ENCODE measurements around the gene EPHB1.

- TF ChIP-seq CTCF (conservative IDR thresholded peaks at IDR 0.05; ENCODE audit: low read depth, low read length) (no peak), EZH2 (IDR thresholded peaks at IDR 0.05; ENCODE audit: borderline replicate concordance, low read depth, low read length, poor library complexity, severe bottlenecking) (no peak)
These were observed 8.0 kb downstream of the EPHB1 start for GRCh38 chr3:134803051-134803505.

Measured in A673 (cell line).